Measurements from ENCODE around the gene ANGPTL8.

The ANGPTL8 gene

GRCh38 chr19:11237321-11237720 is 2.1 kb upstream of the ANGPTL8 start:
- DNase-seq, result no peak
- Mint-ChIP-seq H3K4me1 (no peaks in the 10 kb centered on the region), H3K27me3 (peaks cover 27% of the 10 kb centered on the region), H3K27ac (no peak overlapping the region), H3K4me3 (no peak overlapping the region), H3K9me3 (peaks cover 13% of the 10 kb centered on the region), H3K36me3 (no peaks in the 10 kb centered on the region)
- CTCF ChIA-PET, result no interaction called here

DNA sequence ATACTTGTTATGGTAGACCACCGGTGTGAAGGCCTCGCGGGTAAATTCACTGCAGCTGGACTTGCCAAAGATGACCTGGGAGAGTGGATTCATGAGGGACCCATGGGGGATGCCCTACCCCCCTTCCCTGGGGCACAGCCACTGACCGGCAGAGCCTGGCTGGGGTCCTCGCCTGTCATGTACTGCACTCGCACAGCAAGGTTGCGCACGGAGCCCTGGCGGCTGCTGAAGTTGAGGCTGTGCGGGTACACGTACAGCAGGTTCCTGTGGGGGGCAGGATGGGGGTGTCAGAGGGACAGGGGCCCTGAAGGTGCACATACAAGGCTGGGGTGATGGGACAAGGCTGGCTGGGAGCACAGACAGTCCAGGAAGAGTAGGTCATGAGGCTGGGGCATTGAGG is 1.4 kb upstream of the ANGPTL8 start:
- Mint-ChIP-seq H3K27ac (no peak overlapping the region), H3K36me3 (no peaks in the 10 kb centered on the region), H3K4me1 (no peaks in the 10 kb centered on the region), H3K27me3 (peaks cover 29% of the 10 kb centered on the region), H3K9me3 (peaks cover 13% of the 10 kb centered on the region), H3K4me3 (no peak overlapping the region)
- CTCF ChIA-PET, result no interaction called here
- DNase-seq, result no peak

DNA sequence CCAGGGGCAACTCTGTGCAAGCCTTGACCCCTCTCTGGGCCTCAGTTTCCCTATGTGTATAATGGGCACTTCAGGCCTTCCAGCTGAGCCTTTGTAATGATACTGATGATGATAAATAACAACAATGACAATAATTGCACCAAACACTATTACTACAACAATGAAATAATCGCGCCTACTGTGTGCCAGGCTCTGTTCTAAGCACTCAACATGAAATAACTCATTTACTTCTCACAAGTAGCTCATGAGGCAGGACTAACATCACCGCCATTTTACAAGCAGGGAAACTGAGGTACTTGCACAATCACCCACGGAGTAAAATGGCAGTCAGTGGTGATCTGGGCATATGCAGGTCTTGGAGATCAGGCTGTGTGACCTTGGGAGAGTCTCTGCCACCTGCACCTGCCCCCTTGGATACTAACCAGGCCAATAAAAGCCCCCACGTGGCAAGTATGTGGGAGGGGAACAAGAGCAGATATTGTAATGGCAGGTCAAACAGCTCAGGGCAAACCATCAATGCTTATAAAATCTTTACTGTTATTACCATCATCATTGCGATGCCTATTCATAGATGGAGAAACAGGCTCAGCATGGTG is 540 bp upstream of the ANGPTL8 start:
- H3K4me1 Mint-ChIP-seq, result peaks cover 5% of the 10 kb centered on the region
- CTCF ChIA-PET, result no interaction called here
- no peak overlapping the region for H3K4me3 Mint-ChIP-seq
- peaks cover 13% of the 10 kb centered on the region for H3K9me3 Mint-ChIP-seq
- H3K27me3 Mint-ChIP-seq, result peaks cover 34% of the 10 kb centered on the region
- H3K27ac Mint-ChIP-seq, result no peak overlapping the region
- no peak for DNase-seq
- H3K36me3 Mint-ChIP-seq, result no peaks in the 10 kb centered on the region

DNA sequence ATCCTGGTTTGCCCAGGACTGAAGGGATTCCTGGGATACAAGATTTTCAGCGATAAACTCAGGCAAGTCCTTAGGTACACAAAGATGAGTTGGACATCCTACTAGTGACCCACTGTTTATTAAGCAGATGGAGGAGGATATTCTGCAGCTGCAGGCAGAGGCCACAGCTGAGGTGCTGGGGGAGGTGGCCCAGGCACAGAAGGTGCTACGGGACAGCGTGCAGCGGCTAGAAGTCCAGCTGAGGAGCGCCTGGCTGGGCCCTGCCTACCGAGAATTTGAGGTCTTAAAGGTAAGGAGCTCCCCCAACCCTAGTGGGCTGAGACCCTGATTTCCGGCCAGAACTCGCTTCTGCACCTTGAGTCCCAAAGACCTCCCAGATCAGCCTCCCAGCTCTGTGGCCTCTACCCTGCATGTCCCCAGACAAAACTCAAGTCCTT is 607 bp downstream of the ANGPTL8 start:
- Mint-ChIP-seq H3K27ac (no peak overlapping the region), H3K36me3 (no peaks in the 10 kb centered on the region), H3K27me3 (peaks cover 44% of the 10 kb centered on the region), H3K9me3 (peaks cover 13% of the 10 kb centered on the region), H3K4me1 (peaks cover 6% of the 10 kb centered on the region), H3K4me3 (no peak overlapping the region)
- DNase-seq, result no peak
- CTCF ChIA-PET, result no interaction called here

- peaks cover 6% of the 10 kb centered on the region for H3K4me1 Mint-ChIP-seq
- peaks cover 13% of the 10 kb centered on the region for H3K9me3 Mint-ChIP-seq
- H3K36me3 Mint-ChIP-seq, result no peaks in the 10 kb centered on the region
- H3K4me3 Mint-ChIP-seq, result no peak overlapping the region
- H3K27ac Mint-ChIP-seq, result no peak overlapping the region
- no peak for DNase-seq
- CTCF ChIA-PET, result interaction anchor here (0.8 to 1.7 kb wide), 4 partner anchors 14 to 241 kb away, joined by 3 to 5 read pairs (median 4); partner anchors contain the start of genes DOCK6 and RAB3D
- H3K27me3 Mint-ChIP-seq, result peaks cover 57% of the 10 kb centered on the region
These were observed 2.6 kb downstream of the ANGPTL8 start for GRCh38 chr19:11242025-11242424.

- peak; percentile 88 for DNase-seq
- no peak overlapping the region for H3K27ac Mint-ChIP-seq
- H3K27me3 Mint-ChIP-seq, result peaks cover 63% of the 10 kb centered on the region
- peaks cover 8% of the 10 kb centered on the region for H3K9me3 Mint-ChIP-seq
- H3K36me3 Mint-ChIP-seq, result no peaks in the 10 kb centered on the region
- no peak overlapping the region for H3K4me3 Mint-ChIP-seq
- CTCF ChIA-PET, result interaction anchor here (0.5 to 2.3 kb wide), 7 partner anchors 12 to 306 kb away, joined by 3 to 9 read pairs (median 3); partner anchors contain the start of genes DOCK6 and RAB3D
- peaks cover 6% of the 10 kb centered on the region for H3K4me1 Mint-ChIP-seq
These were observed 3.7 kb downstream of the ANGPTL8 start for GRCh38 chr19:11242864-11243797.

GRCh38 chr19:11243798-11244169 is 4.4 kb downstream of the ANGPTL8 start:
- CTCF ChIA-PET, result interaction anchor here (0.5 to 2.3 kb wide), 4 partner anchors 43 to 307 kb away, joined by 3 to 9 read pairs (median 3); no protein-coding TSS in a partner anchor
- Mint-ChIP-seq H3K9me3 (peaks cover 3% of the 10 kb centered on the region), H3K27me3 (peaks cover 63% of the 10 kb centered on the region), H3K27ac (no peak overlapping the region), H3K4me1 (peaks cover 6% of the 10 kb centered on the region), H3K4me3 (no peak overlapping the region), H3K36me3 (no peaks in the 10 kb centered on the region)
- DNase-seq, result no peak

DNA sequence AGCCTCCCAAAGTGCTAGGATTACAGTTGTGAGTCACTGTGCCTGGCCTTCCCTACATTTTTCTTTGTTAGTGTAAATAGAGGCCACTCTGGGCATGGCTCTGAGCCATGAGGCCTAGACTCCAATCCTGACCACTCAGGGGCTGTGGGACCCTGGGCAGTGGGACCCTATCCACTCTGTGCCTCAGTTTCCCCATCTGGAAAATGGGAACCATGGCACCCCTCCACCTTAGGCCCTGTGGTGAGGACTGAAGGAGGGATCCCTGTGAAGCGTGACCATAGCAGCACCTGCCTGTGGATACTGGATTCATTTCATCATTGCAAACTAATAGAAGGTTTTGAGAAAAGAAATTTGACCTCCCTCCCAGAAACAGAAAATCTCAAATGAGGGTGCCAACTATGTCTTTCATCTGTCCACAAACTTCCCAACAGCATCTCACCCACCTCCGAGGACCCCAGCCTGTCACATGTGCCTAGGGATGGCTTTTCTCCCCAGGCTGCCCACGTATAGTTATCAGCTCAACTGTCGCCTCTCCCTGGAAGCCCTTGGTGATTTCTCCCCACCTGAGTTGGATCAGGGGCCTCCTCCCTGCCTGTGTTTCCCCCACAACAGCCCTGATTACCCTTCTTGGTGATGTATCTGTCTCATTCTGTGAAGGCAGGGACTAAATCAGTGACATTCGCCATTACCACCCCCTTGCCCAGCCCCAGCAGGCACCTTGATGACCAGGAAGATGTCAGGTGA is 5.6 kb downstream of the ANGPTL8 start:
- CTCF ChIA-PET, result interaction anchor here (2.3 kb wide), 1 partner anchor 238 kb away, joined by 9 read pairs; no protein-coding TSS in a partner anchor
- Mint-ChIP-seq H3K9me3 (no peaks in the 10 kb centered on the region), H3K4me1 (peaks cover 6% of the 10 kb centered on the region), H3K27ac (no peak overlapping the region), H3K36me3 (no peaks in the 10 kb centered on the region), H3K27me3 (peaks cover 58% of the 10 kb centered on the region), H3K4me3 (no peak overlapping the region)
- no peak for DNase-seq

GRCh38 chr19:11246941-11247340 is 7.5 kb downstream of the ANGPTL8 start:
- CTCF ChIA-PET, result no interaction called here
- Mint-ChIP-seq H3K27ac (no peak overlapping the region), H3K4me3 (no peak overlapping the region), H3K4me1 (peaks cover 6% of the 10 kb centered on the region), H3K9me3 (no peaks in the 10 kb centered on the region), H3K36me3 (no peaks in the 10 kb centered on the region), H3K27me3 (peaks cover 46% of the 10 kb centered on the region)
- DNase-seq, result no peak

DNA sequence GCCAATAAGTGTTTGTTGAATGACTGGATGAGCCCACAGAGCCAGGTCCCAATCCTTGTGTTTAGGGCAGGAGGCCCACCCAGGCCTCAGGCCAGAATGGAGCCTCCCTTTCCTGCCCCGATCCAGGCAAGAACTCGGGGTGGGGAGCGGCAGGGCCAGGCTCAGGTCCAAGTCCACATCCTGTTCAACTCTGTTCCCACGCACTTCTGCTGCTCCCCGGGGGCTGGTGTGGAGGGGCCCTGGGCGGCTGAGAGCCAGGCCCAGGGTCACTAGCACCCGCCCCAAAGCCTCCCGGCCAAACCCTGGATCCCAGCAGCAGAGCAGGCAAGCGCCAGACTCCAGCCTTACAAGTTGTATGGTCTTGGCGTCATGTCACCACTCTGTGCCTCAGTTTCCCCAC is 8.0 kb downstream of the ANGPTL8 start:
- no peak overlapping the region for H3K4me3 Mint-ChIP-seq
- H3K4me1 Mint-ChIP-seq, result peaks cover 6% of the 10 kb centered on the region
- H3K36me3 Mint-ChIP-seq, result no peaks in the 10 kb centered on the region
- CTCF ChIA-PET, result no interaction called here
- DNase-seq, result no peak
- no peaks in the 10 kb centered on the region for H3K9me3 Mint-ChIP-seq
- H3K27ac Mint-ChIP-seq, result no peak overlapping the region
- peaks cover 47% of the 10 kb centered on the region for H3K27me3 Mint-ChIP-seq

GRCh38 chr19:11247934-11248333 is 8.5 kb downstream of the ANGPTL8 start:
- H3K36me3 Mint-ChIP-seq, result no peaks in the 10 kb centered on the region
- H3K9me3 Mint-ChIP-seq, result no peaks in the 10 kb centered on the region
- H3K27me3 Mint-ChIP-seq, result peaks cover 49% of the 10 kb centered on the region
- no peak overlapping the region for H3K27ac Mint-ChIP-seq
- CTCF ChIA-PET, result interaction anchor here (0.6 kb wide), 1 partner anchor 196 kb away, joined by 3 read pairs; no protein-coding TSS in a partner anchor
- peaks cover 6% of the 10 kb centered on the region for H3K4me1 Mint-ChIP-seq
- no peak overlapping the region for H3K4me3 Mint-ChIP-seq
- no peak for DNase-seq

DNA sequence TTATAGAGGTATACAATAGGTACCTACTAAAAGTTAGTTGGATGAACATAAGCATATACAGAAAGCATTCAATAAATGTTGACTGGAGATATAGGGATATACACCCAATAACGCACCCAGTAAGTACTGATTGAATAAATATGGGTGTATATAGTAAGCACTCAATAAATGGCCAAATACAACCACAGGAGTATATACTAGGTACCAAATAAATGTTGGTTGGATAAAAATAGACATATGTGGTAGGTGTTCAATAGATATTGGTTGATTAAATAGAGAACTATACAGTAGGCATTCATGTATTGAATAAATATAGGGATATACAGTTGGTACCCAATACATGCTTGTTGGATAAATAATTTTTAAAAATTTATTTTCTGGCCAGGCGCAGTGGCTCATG is 9.4 kb downstream of the ANGPTL8 start:
- H3K36me3 Mint-ChIP-seq, result no peaks in the 10 kb centered on the region

DNA sequence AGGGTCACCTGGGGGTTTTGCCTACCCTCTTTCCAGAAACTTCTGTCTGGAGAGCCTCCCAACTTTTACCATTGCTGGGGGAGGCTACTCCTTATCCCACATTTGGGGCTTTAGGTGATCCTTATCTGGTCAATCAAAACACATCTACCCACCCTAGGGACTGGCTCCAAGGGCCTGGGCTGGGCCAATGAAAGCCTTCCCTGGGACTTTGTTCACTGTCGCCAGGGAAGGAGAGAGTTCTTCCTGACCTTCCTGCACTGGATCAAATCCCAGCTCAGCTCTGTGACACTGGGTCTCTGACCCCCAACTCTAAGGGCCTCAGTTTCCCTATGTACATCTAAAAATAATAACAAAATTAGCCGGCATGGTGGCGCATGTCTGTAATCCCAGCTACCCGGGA is 11.8 kb downstream of the ANGPTL8 start:
- no peaks in the 10 kb centered on the region for H3K36me3 Mint-ChIP-seq
- H3K4me3 Mint-ChIP-seq, result no peak overlapping the region
- CTCF ChIA-PET, result no interaction called here

More for the DNA sequence above, 9.4 kb downstream of the ANGPTL8 start:
- no peak overlapping the region for H3K4me3 Mint-ChIP-seq
- H3K4me1 Mint-ChIP-seq, result peaks cover under 1% of the 10 kb centered on the region
- no peak overlapping the region for H3K27ac Mint-ChIP-seq
- CTCF ChIA-PET, result no interaction called here
- no peak for DNase-seq
- no peaks in the 10 kb centered on the region for H3K9me3 Mint-ChIP-seq
- H3K27me3 Mint-ChIP-seq, result peaks cover 48% of the 10 kb centered on the region

DNA sequence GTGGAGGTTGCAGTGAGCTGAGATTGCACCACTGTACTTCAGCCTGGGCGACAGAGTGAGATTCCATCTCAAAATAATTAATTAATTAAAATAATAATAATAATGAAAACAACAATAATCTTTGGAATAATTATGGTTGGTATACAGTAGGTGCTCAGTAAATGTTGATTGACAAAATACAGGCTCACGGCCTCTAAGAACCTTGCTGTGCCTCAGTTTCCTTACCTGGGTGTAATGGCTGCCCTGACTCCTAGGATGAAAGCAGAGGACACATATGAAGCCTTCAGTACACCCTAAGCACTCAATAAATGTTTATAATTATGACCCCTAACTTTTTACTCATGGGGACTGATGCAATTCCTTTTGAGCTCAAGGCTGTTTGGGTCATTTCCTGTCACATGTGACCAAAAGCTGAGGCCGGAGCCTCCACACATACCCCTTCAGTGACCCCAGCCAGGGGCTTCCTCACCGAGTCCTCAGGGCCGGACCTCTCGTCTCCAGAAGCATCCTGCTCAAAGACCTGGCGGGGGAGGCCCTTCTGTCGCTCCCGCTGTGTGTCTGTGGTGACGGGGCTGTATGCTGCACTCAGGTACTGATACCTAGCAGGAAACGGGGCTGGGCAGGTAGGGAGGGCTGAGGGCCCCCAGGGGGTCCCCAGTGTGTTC is 12.4 kb downstream of the ANGPTL8 start:
- CTCF ChIA-PET, result no interaction called here
- no peaks in the 10 kb centered on the region for H3K9me3 Mint-ChIP-seq
- no peak overlapping the region for H3K27ac Mint-ChIP-seq
- H3K36me3 Mint-ChIP-seq, result no peaks in the 10 kb centered on the region
- H3K4me1 Mint-ChIP-seq, result no peaks in the 10 kb centered on the region
- H3K27me3 Mint-ChIP-seq, result peaks cover 53% of the 10 kb centered on the region
- H3K4me3 Mint-ChIP-seq, result no peak overlapping the region
- DNase-seq, result no peak

More for the DNA sequence above, 11.8 kb downstream of the ANGPTL8 start:
- DNase-seq, result no peak
- H3K27ac Mint-ChIP-seq, result no peak overlapping the region
- peaks cover 53% of the 10 kb centered on the region for H3K27me3 Mint-ChIP-seq
- H3K9me3 Mint-ChIP-seq, result no peaks in the 10 kb centered on the region
- H3K4me1 Mint-ChIP-seq, result no peaks in the 10 kb centered on the region

All from activated naive CD4-positive, alpha-beta T cell treated with anti-CD3 and anti-CD28 coated beads, Interleukin-2, amount 10 ng/mL, durations not matched to agents 7 days and 5 days (primary cell).